Testis (tissue), 2 donors: Measurements from ENCODE around the gene CDKN2B.

Experiments used
- POLR2A ChIP-seq: fragments of 450-650 bp; IDR thresholded peaks from one replicate; pipeline ENCODE4 v1.6.1; 2017; ENCODE audit warnings: antibody characterized with exemption, mild to moderate bottlenecking, moderate library complexity
- TF ChIP-seq, protein P1 (sequence below), 3 experiments: fragments of 450-650 bp in 2 of 3; fragments of 200-600 bp in 1 of 3; sonication (generic) in 1 of 3; IDR thresholded peaks; one replicate each; pipeline ENCODE4 v1.5.1; 2016 to 2019; ENCODE audit warnings: antibody characterized with exemption in 3 of 3, mild to moderate bottlenecking in 2 of 3, moderate library complexity in 1 of 3

DNA sequence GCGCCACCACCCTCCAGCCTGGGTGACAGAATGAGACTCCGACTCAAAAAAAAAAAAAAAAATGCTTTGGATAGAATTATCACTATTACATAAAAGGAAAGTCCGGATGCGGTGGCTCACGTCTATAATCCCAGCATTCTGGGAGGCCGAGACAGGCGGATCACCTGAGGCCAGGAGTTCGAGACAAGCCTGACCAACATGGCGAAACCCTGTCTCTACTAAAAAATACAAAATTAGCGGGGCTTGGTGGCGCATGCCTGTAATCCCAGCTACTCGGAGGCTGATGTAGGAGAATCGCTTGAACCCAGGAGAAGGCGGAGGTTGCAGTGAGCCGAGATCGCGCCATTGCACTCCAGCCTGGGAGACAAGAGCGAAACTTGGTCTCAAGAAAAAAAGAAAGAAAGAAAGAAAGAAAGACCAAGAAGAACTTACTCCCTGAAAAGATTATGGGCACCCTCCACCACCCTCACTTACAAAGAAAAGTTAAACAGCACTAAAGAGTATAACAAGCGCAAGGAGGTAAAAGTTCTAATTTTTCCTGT, 32.7 kb downstream of the CDKN2B start:
- TF ChIP-seq POLR2A = no peak
- TF ChIP-seq, protein P1, sequence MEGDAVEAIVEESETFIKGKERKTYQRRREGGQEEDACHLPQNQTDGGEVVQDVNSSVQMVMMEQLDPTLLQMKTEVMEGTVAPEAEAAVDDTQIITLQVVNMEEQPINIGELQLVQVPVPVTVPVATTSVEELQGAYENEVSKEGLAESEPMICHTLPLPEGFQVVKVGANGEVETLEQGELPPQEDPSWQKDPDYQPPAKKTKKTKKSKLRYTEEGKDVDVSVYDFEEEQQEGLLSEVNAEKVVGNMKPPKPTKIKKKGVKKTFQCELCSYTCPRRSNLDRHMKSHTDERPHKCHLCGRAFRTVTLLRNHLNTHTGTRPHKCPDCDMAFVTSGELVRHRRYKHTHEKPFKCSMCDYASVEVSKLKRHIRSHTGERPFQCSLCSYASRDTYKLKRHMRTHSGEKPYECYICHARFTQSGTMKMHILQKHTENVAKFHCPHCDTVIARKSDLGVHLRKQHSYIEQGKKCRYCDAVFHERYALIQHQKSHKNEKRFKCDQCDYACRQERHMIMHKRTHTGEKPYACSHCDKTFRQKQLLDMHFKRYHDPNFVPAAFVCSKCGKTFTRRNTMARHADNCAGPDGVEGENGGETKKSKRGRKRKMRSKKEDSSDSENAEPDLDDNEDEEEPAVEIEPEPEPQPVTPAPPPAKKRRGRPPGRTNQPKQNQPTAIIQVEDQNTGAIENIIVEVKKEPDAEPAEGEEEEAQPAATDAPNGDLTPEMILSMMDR (IDR thresholded peaks at IDR 0.05) = no peak
